IMR-90 (cell line): Measurements from ENCODE around the gene KDM3B. TPM values are rescaled to one million over a fixed set of nuclear protein-coding genes. Genes with fewer than 3 reads are reported as not detected.

Experiments used
- ATAC-seq: fragments of 200-7000 bp; cut with Tn5 transposase; 2 replicates; pipeline ENCODE4 v1.9.1; 2020; ENCODE audit warnings: low read depth, mild to moderate bottlenecking, moderate library complexity
- BruUV-seq: library from RNA; stranded (reverse); fragments of 400-500 nt; replicated peaks from 2 replicates; lab custom pipeline; 2021; lab: Mats Ljungman, UMichigan
- CTCF ChIA-PET: fragments of 300-600 bp; formaldehyde crosslinking; extraction: SDS; loops from one replicate; lab custom pipeline; 2021; ENCODE audit warnings: antibody characterized with exemption; lab: Yijun Ruan, JAX
- POLR2A ChIA-PET: fragments of 300-600 bp; sonication (Branson Sonifier 250); formaldehyde crosslinking; loops from one replicate; lab custom pipeline; 2022; ENCODE audit warnings: antibody characterized with exemption; ENCODE audit not compliant: unreplicated experiment; lab: Charles Lee
- DNase-seq: peaks from one replicate; pipeline ENCODE4 v3.0.0; 2013
- H2AFZ ChIP-seq: replicated peaks from 2 replicates; pipeline ENCODE3; 2013; ENCODE audit warnings: low read length, mild to moderate bottlenecking; ENCODE audit not compliant: poor library complexity
- H2AK5ac ChIP-seq: 2 replicates; pipeline ENCODE4 v1.6.1; 2013; ENCODE audit warnings: low read depth, low read length, inconsistent platforms
- H2AK9ac ChIP-seq: replicated peaks from 2 replicates; pipeline ENCODE3; 2013; ENCODE audit warnings: mild to moderate bottlenecking, low read depth, low read length, moderate library complexity; ENCODE audit not compliant: poor library complexity
- H2BK120ac ChIP-seq: 2 replicates; pipeline ENCODE4 v1.6.1; 2013; ENCODE audit warnings: low read depth, low read length, inconsistent platforms
- H2BK15ac ChIP-seq: 3 replicates; pipeline ENCODE4 v1.6.1; 2013; ENCODE audit warnings: low read depth, low read length, inconsistent platforms
- H2BK20ac ChIP-seq: 2 replicates; pipeline ENCODE4 v1.6.1; 2013; ENCODE audit warnings: low read depth, mild to moderate bottlenecking, inconsistent platforms, low read length, moderate library complexity
- H2BK5ac ChIP-seq: 2 replicates; pipeline ENCODE4 v1.6.1; 2013; ENCODE audit warnings: mild to moderate bottlenecking, low read depth, low read length, inconsistent platforms; ENCODE audit not compliant: poor library complexity, severe bottlenecking
- H3K14ac ChIP-seq: replicated peaks from 2 replicates; pipeline ENCODE4 v1.6.1; 2013; ENCODE audit warnings: low read depth, low read length, inconsistent platforms
- H3K18ac ChIP-seq: 2 replicates; pipeline ENCODE4 v1.6.1; 2013; ENCODE audit warnings: low read depth, low read length, control low read depth
- H3K23ac ChIP-seq: 2 replicates; pipeline ENCODE4 v1.6.1; 2013; ENCODE audit warnings: low read depth, low read length, inconsistent platforms
- H3K27ac ChIP-seq: 2 replicates; pipeline ENCODE4 v1.5.1; 2013; ENCODE audit warnings: mild to moderate bottlenecking, control low read depth, low read length; ENCODE audit not compliant: insufficient read depth
- H3K27me3 ChIP-seq: 2 replicates; pipeline ENCODE4 v1.6.1; 2013; ENCODE audit warnings: low read length; ENCODE audit not compliant: control insufficient read depth, insufficient read depth
- H3K36me3 ChIP-seq: 2 replicates; pipeline ENCODE4 v1.6.1; 2013; ENCODE audit warnings: low read length, mixed read lengths; ENCODE audit not compliant: control insufficient read depth, insufficient read depth
- H3K4ac ChIP-seq: 2 replicates; pipeline ENCODE4 v1.6.1; 2013; ENCODE audit warnings: low read depth, low read length, inconsistent platforms
- H3K4me1 ChIP-seq: 2 replicates; pipeline ENCODE4 v1.6.1; 2013; ENCODE audit warnings: low read length, mixed read lengths; ENCODE audit not compliant: control insufficient read depth, insufficient read depth
- H3K4me2 ChIP-seq: 2 replicates; pipeline ENCODE4 v1.6.1; 2013; ENCODE audit warnings: low read depth, mild to moderate bottlenecking, control low read depth, low read length, moderate library complexity
- H3K4me3 ChIP-seq: 2 replicates; pipeline ENCODE4 v1.5.1; 2013; ENCODE audit warnings: low read depth, mild to moderate bottlenecking, control low read depth, low read length, moderate library complexity; ENCODE audit not compliant: insufficient read depth
- H3K56ac ChIP-seq: 2 replicates; pipeline ENCODE4 v1.6.1; 2013; ENCODE audit warnings: low read length, inconsistent platforms; ENCODE audit not compliant: insufficient read depth; ENCODE audit errors: extremely low read depth
- H3K79me1 ChIP-seq, 2 experiments: 2 replicates each; pipeline ENCODE4 v1.6.1; 2013; ENCODE audit warnings: low read length in 2 of 2, inconsistent platforms in 1 of 2, low read depth in 1 of 2
- H3K9ac ChIP-seq: 2 replicates; pipeline ENCODE4 v1.6.1; 2013; ENCODE audit warnings: low read depth, low read length, control low read depth
- H3K9me1 ChIP-seq: 2 replicates; pipeline ENCODE4 v1.6.1; 2013; ENCODE audit warnings: low read length, inconsistent platforms; ENCODE audit not compliant: insufficient read depth
- H3K9me3 ChIP-seq: 2 replicates; pipeline ENCODE4 v1.6.1; 2013; ENCODE audit warnings: low read length; ENCODE audit not compliant: control insufficient read depth, insufficient read depth
- H4K20me1 ChIP-seq: 2 replicates; pipeline ENCODE4 v1.6.1; 2013; ENCODE audit warnings: low read length, inconsistent platforms; ENCODE audit not compliant: insufficient read depth
- H4K5ac ChIP-seq: 2 replicates; pipeline ENCODE4 v1.6.1; 2013; ENCODE audit warnings: mild to moderate bottlenecking, low read depth, low read length, control low read depth
- H4K8ac ChIP-seq, 2 experiments: 2 replicates each; pipeline ENCODE4 v1.6.1; 2013; ENCODE audit warnings: low read depth in 2 of 2, low read length in 2 of 2, control low read depth in 1 of 2, inconsistent platforms in 1 of 2
- H4K91ac ChIP-seq: 2 replicates; pipeline ENCODE4 v1.6.1; 2013; ENCODE audit warnings: low read depth, low read length, inconsistent platforms; ENCODE audit not compliant: insufficient read depth
- BHLHE40 ChIP-seq: fragments of 150-350 bp; IDR thresholded peaks from 2 replicates; pipeline ENCODE4 v1.6.1; 2016; ENCODE audit warnings: mild to moderate bottlenecking, low read depth, low read length
- ELK1 ChIP-seq: fragments of 150-350 bp; IDR thresholded peaks from 2 replicates; pipeline ENCODE4 v1.6.1; 2016; ENCODE audit warnings: low read depth, mild to moderate bottlenecking, low read length, moderate library complexity, borderline replicate concordance
- MXI1 ChIP-seq: IDR thresholded peaks from 2 replicates; pipeline ENCODE4 v1.6.1; 2012; ENCODE audit warnings: low read depth, mild to moderate bottlenecking, low read length, moderate library complexity, borderline replicate concordance
- NFE2L2 ChIP-seq: fragments of 150-350 bp; IDR thresholded peaks from 2 replicates; pipeline ENCODE4 v1.6.1; 2016; ENCODE audit warnings: low read depth, mild to moderate bottlenecking, low read length
- SMC3 ChIP-seq: fragments of 150-350 bp; IDR thresholded peaks from 2 replicates; pipeline ENCODE4 v1.6.1; 2016; ENCODE audit warnings: low read depth, mild to moderate bottlenecking, antibody characterized with exemption, low read length, moderate library complexity
- WGBS, 2 experiments: methylation state at CpG; one replicate each; pipeline versions ENCODE4 v1.1.5 to v1.1.7; 2013; ENCODE audit warnings: missing lambda C conversion rate in 2 of 2; ENCODE audit not compliant: insufficient read length in 1 of 2; ENCODE audit errors: extremely low coverage in 2 of 2; 5-methylcytosine and 5-hydroxymethylcytosine counted together
- dilution Hi-C: fragments of 300-500 bp; cut with HindIII; formaldehyde crosslinking; loops from one replicate; pipeline ENCODE4 v1.14.3; 2018; ENCODE audit warnings: low sequenced_read_pairs; ENCODE audit not compliant: unreplicated experiment
- in situ Hi-C: fragments of 300-500 bp; cut with MboI; formaldehyde crosslinking; loops from 3 replicates; pipeline ENCODE4 v1.14.3; 2019; ENCODE audit warnings: low sequenced_read_pairs, inconsistent platforms, mixed read lengths
- intact Hi-C: fragments of 100-400 bp; cut with micrococcal nuclease; formaldehyde crosslinking; loops from 2 replicates; pipeline ENCODE4 v1.10.0; 2022
- polyA plus RNA-seq, 3 experiments: library from polyadenylated mRNA; depleted of rRNA; stranded (reverse); fragments of >200 nt; gene quantifications; 2 replicates each; pipeline ENCODE4 v1.2.3, GENCODE V29; 2012; ENCODE audit warnings: low replicate concordance in 1 of 3
- total RNA-seq: library from RNA; depleted of rRNA; stranded (reverse); fragments of >200 nt; gene quantifications from 2 replicates; pipeline ENCODE4 v1.2.3, GENCODE V29; 2012
- TF ChIP-seq, protein P1 (sequence below): fragments of 150-350 bp; IDR thresholded peaks from 2 replicates; pipeline ENCODE4 v1.6.1; 2017; ENCODE audit warnings: mild to moderate bottlenecking, antibody characterized with exemption, low read length, low read depth

The KDM3B gene
- total and polyA plus RNA-seq, 2 of the 4 experiments (the other 2 are of a cell fraction), result 19.4 to 35.8 TPM

- Histone ChIP-seq H2AK9ac (peak overlapping the region; percentile 45), H3K36me3 (peaks cover 18% of the 10 kb centered on the region), H3K4me2 (no peak overlapping the region), H3K14ac (no peak overlapping the region), H4K20me1 (peaks cover 56% of the 10 kb centered on the region), H3K79me1 (peaks cover 9 to 35% of the 10 kb centered on the region in 2 experiments), H2BK5ac (no peak overlapping the region), H3K27me3 (no peaks in the 10 kb centered on the region), H4K8ac (no peak overlapping the region), H3K9ac (no peak overlapping the region), H4K91ac (no peak overlapping the region), H3K9me1 (peaks cover 20% of the 10 kb centered on the region), H3K4ac (no peak overlapping the region), H3K23ac (no peak overlapping the region), H3K18ac (no peak overlapping the region), H3K27ac (no peak overlapping the region), H2AK5ac (no peak overlapping the region), H2BK20ac (no peak overlapping the region), H3K56ac (no peak overlapping the region), H3K9me3 (no peaks in the 10 kb centered on the region), H4K5ac (no peak overlapping the region), H2BK15ac (no peak overlapping the region), H3K4me3 (no peak overlapping the region), H2AFZ (peak overlapping the region; percentile 33), H3K4me1 (peaks cover 10% of the 10 kb centered on the region; the same call in 1 of the 2 replicates), H2BK120ac (no peak overlapping the region)
- TF ChIP-seq, protein P1, sequence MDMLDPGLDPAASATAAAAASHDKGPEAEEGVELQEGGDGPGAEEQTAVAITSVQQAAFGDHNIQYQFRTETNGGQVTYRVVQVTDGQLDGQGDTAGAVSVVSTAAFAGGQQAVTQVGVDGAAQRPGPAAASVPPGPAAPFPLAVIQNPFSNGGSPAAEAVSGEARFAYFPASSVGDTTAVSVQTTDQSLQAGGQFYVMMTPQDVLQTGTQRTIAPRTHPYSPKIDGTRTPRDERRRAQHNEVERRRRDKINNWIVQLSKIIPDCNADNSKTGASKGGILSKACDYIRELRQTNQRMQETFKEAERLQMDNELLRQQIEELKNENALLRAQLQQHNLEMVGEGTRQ, result peak; percentile 82
- TF ChIP-seq BHLHE40, result peak; percentile 90
- TF ChIP-seq SMC3, result no peak; the same call in 1 of the 2 replicates
- peak; percentile 0; the same call in 1 of the 2 replicates for TF ChIP-seq NFE2L2
- TF ChIP-seq ELK1, result 0 out of 2 replicates have a peak, but pooled peaks have one; percentile 29
- no peak for TF ChIP-seq MXI1
- ChIA-PET POLR2A (interaction anchor here (0.6 kb wide), 1 partner anchor 105 kb away, joined by 3 read pairs; no protein-coding TSS in a partner anchor), CTCF (no interaction called here)
- in situ Hi-C loops (no loop called here), intact Hi-C loops (no loop called here), dilution Hi-C loops (no loop called here)
- 89% methylated on average over 1 of the region's 8 CpGs; no CpG with 5 or more reads in 1 of the 2 experiments for WGBS, 2 experiments
- DNase-seq (peak; percentile 91), ATAC-seq (peak; percentile 25)
- no TSS peak for BruUV-seq
Observed at GRCh38 chr5:138469540-138470321, 117.2 kb downstream of the KDM3B start.
